ENCODE data around the gene ACTR1A.

- TF ChIP-seq CTCF (IDR thresholded peaks at IDR 0.05) (no peak), EZH2 (IDR thresholded peaks at IDR 0.05; ENCODE audit: borderline replicate concordance, insufficient read depth, low read depth, low read length, poor library complexity, severe bottlenecking) (no peak)
Observed at GRCh38 chr10:102523250-102524029, 20.9 kb upstream of the ACTR1A start.
